ENCODE data around the gene DGKB.

DNA sequence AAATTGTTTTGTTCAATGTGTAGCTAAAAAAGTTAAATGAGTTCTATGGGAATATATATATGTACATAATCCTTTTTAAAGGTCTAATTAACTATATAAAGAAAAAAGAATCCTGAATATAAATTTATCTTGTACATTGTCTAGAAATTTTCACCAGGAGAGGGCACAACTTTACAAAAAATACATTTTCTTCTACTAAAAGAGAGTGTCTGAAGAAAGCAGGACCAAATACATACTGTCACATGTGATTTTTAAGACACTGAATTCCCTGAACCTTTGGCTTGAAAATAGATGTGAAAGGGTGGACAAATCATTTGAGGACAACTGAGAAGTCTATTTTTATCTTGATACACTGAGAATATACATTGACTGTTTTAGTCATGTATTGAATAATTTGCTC is 204.3 kb downstream of the DGKB start:
- no peak for TF ChIP-seq POLR2A (IDR thresholded peaks at IDR 0.05)
- TF ChIP-seq, protein P1, sequence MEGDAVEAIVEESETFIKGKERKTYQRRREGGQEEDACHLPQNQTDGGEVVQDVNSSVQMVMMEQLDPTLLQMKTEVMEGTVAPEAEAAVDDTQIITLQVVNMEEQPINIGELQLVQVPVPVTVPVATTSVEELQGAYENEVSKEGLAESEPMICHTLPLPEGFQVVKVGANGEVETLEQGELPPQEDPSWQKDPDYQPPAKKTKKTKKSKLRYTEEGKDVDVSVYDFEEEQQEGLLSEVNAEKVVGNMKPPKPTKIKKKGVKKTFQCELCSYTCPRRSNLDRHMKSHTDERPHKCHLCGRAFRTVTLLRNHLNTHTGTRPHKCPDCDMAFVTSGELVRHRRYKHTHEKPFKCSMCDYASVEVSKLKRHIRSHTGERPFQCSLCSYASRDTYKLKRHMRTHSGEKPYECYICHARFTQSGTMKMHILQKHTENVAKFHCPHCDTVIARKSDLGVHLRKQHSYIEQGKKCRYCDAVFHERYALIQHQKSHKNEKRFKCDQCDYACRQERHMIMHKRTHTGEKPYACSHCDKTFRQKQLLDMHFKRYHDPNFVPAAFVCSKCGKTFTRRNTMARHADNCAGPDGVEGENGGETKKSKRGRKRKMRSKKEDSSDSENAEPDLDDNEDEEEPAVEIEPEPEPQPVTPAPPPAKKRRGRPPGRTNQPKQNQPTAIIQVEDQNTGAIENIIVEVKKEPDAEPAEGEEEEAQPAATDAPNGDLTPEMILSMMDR (IDR thresholded peaks at IDR 0.05 in 4 of 5, conservative IDR thresholded peaks at IDR 0.05 in 1 of 5) = no peak
